ENCODE results near the gene CRYBA4. TPM values are rescaled to one million over a fixed set of nuclear protein-coding genes. Genes with fewer than 3 reads are reported as not detected.
A peak's percentile ranks its signal among the peaks of the same experiment; 100 is the strongest.

Gene CRYBA4
- total RNA-seq = not detected

DNA sequence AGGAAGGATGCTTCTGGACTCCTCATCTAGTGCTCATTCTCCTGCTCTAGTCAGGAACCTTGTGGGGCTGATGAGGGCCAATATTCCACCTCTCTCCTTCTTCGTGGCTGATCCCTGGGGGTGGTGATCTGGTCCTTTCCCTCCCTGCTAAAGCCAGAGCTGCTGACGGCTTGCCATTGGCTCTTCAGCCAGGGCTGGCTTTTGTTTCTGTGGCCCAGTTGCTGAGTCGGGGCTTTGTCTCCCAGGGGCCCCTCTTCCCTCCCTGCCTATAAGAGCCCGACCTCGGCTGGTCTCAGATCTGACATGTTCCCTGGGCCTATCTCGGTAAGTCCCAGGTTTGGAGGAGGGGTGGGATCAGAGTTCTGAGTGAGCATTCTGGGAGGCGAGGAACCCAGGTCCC lies at the start of gene CRYBA4:
TSS of gene CRYBA4 (plus strand) at position 301 of the 400 bp plus-strand sequence. CDS start 634 bp downstream, outside the sequence.
- DNase-seq (ENCODE audit: low spot score in 2 of 2) = no peak
- Histone ChIP-seq H3K27me3 (no peaks in the 10 kb centered on the region), H3K9me3 (no peaks in the 10 kb centered on the region), H3K27ac (no peak within 1 kb of the TSS), H3K4me3 (no peak within 1 kb of the TSS), H3K4me1 (peaks cover 6% of the 10 kb centered on the region), H3K36me3 (no peaks in the 10 kb centered on the region)
- 68% methylated on average over 7 of the region's 7 CpGs for WGBS
- no peak for TF ChIP-seq POLR2AphosphoS5 (IDR thresholded peaks at IDR 0.05)
- no peak for TF ChIP-seq EP300 (IDR thresholded peaks at IDR 0.05)
- TF ChIP-seq, protein P1, sequence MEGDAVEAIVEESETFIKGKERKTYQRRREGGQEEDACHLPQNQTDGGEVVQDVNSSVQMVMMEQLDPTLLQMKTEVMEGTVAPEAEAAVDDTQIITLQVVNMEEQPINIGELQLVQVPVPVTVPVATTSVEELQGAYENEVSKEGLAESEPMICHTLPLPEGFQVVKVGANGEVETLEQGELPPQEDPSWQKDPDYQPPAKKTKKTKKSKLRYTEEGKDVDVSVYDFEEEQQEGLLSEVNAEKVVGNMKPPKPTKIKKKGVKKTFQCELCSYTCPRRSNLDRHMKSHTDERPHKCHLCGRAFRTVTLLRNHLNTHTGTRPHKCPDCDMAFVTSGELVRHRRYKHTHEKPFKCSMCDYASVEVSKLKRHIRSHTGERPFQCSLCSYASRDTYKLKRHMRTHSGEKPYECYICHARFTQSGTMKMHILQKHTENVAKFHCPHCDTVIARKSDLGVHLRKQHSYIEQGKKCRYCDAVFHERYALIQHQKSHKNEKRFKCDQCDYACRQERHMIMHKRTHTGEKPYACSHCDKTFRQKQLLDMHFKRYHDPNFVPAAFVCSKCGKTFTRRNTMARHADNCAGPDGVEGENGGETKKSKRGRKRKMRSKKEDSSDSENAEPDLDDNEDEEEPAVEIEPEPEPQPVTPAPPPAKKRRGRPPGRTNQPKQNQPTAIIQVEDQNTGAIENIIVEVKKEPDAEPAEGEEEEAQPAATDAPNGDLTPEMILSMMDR (IDR thresholded peaks at IDR 0.05) = no peak
- no peak for TF ChIP-seq POLR2A (IDR thresholded peaks at IDR 0.05)

DNA sequence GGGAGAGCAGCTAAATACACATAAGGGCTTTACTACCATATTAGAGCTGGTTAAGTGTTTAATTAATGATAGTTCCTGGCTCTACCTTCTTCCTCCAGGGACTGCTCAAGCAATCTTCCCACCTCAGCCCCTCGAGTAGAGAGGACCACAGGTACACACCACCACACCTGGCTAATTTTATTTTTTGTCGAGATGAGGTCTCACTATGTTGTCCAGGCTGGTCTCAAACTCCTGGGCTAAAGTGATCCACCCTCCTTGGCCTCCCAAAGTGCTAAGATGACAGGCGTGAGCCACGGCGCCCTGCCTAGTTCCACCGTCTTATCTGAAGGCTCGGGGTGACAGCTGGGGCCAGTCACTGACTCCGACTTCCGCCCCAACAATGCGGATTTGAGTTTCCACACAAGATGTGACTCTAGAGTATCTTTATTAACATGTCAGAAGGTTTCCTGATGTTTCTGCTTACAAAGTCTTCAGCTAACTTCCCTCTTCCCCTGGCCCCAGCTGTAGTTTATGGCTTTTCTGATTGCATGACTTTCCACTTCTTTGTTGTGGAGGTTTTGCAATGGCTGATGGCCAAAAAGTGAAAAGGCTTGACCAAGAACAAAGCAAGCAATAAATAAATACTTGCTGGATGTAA lies 48.6 kb upstream of the CRYBA4 start:
- no peak for DNase-seq (ENCODE audit: low spot score in 2 of 2)

DNA sequence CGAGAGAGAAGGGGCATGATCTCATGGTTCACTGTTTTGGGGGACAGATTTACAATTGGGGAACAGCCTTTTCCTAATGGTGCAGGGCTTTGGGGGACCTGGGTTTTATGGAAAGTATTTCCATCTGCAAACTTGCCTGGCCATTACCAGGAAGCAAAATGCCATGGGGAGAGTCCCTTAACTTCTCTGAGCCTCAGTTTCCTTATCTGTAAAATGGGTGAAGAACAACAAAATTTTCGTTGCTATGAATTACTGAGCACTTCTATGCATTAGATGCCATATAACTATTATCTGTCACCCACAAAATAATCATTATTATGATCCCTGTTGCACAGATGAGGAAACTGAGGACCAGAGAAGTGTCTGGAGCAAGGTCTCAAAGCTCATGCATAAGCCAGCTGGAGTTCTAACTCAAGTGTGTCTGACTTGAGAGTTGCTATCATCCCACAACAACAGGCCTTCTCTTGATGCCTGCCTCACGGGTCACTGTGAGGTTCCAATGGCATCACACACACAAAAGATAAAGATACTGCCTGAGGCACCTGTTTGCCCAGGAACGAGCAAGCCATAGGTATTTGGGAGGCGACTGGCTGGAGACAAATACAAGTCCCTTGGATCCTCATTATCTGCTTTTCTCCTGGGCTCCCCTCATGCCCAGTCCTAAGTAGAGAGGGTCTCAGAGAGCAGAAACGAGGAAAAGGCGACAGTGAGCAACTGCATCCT lies 47.6 kb upstream of the CRYBA4 start:
- no peaks in the 10 kb centered on the region for H3K27me3 ChIP-seq
- peak overlapping the region; percentile 11 for H3K27ac ChIP-seq
- DNase-seq (ENCODE audit: low spot score in 2 of 2) = no peak
- no peak overlapping the region for H3K4me3 ChIP-seq
- no peaks in the 10 kb centered on the region for H3K9me3 ChIP-seq
- H3K36me3 ChIP-seq = no peaks in the 10 kb centered on the region
- 78% methylated on average over 6 of the region's 7 CpGs for WGBS
- TF ChIP-seq EP300 (IDR thresholded peaks at IDR 0.05) = no peak
- TF ChIP-seq POLR2AphosphoS5 (IDR thresholded peaks at IDR 0.05) = no peak
- TF ChIP-seq, protein P1 (IDR thresholded peaks at IDR 0.05) = no peak
- TF ChIP-seq POLR2A (IDR thresholded peaks at IDR 0.05) = no peak
- H3K4me1 ChIP-seq = peaks cover 11% of the 10 kb centered on the region

More for the DNA sequence above, 48.6 kb upstream of the CRYBA4 start:
- H3K9me3 ChIP-seq = no peaks in the 10 kb centered on the region
- no peaks in the 10 kb centered on the region for H3K36me3 ChIP-seq
- H3K27ac ChIP-seq = no peak overlapping the region
- WGBS = 67% methylated on average over 10 of the region's 10 CpGs
- no peak overlapping the region for H3K4me3 ChIP-seq
- TF ChIP-seq EP300 (IDR thresholded peaks at IDR 0.05) = no peak
- H3K4me1 ChIP-seq = peaks cover 16% of the 10 kb centered on the region
- no peaks in the 10 kb centered on the region for H3K27me3 ChIP-seq

DNA sequence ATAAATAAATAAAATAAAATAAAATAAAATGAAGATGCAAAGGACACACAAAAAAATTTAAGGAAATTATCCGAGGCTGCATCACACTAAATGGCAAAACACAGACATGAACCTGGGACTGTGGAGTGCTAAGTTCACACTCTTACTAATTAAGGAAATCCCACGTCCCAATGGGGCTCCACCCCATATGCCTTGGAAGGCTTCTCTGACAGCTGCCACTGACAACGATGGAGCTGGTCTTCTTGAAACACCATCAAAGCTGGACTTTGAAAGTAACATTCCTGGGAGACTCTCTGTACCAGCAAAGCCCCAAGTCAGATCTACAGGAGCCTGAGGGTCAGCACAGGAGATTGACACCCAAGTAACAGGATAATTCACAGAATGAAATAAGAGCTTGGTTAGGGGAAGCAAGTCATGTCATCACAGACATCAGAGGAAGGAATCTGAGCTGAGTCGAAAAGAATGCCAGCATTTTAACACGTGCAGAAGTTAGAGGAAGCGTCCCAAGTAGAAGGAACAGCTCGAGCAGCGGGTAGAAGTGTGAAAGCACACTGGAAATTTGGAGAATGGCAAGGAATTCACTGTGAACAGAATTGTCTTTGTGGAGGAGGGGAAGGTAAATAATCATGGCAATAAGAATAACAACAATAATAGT lies 45.6 kb upstream of the CRYBA4 start:
- Histone ChIP-seq H3K4me1 (peaks cover 13% of the 10 kb centered on the region), H3K27ac (no peak overlapping the region), H3K4me3 (no peak overlapping the region), H3K9me3 (no peaks in the 10 kb centered on the region), H3K27me3 (no peaks in the 10 kb centered on the region), H3K36me3 (no peaks in the 10 kb centered on the region)
- TF ChIP-seq EP300 (IDR thresholded peaks at IDR 0.05) = no peak
- TF ChIP-seq POLR2A (IDR thresholded peaks at IDR 0.05) = no peak
- no peak for TF ChIP-seq POLR2AphosphoS5 (IDR thresholded peaks at IDR 0.05)
- TF ChIP-seq, protein P1 (IDR thresholded peaks at IDR 0.05) = no peak
- WGBS = 47% methylated on average over 8 of the region's 8 CpGs
- DNase-seq (ENCODE audit: low spot score in 2 of 2) = no peak

DNA sequence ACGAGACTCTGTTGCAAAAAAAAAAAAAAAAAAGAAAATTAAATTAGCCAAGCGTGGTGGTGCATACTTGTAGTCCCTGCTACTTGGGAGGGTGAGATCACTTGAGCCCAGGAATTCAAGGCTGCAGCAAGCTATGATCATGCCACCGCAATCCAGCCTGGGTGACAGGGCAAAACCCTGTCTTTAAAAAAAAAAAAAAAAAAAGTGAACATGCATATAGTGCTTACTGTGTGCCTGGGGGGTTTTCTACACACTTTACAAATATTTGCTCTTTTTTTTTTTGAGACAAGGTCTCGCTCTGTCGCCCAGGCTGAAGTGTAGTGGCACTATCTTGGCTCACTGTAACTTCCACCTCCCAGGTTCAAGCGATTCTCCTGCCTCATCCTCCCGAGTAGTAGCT lies 44.7 kb upstream of the CRYBA4 start:
- TF ChIP-seq POLR2A (IDR thresholded peaks at IDR 0.05) = no peak
- TF ChIP-seq, protein P1 (IDR thresholded peaks at IDR 0.05) = no peak
- no peak for TF ChIP-seq EP300 (IDR thresholded peaks at IDR 0.05)
- TF ChIP-seq POLR2AphosphoS5 (IDR thresholded peaks at IDR 0.05) = no peak
- Histone ChIP-seq H3K4me1 (peaks cover 13% of the 10 kb centered on the region), H3K36me3 (peaks cover 3% of the 10 kb centered on the region), H3K4me3 (no peak overlapping the region), H3K27me3 (no peaks in the 10 kb centered on the region), H3K27ac (no peak overlapping the region), H3K9me3 (no peaks in the 10 kb centered on the region)
- DNase-seq (ENCODE audit: low spot score in 2 of 2) = no peak
- 94% methylated on average over 7 of the region's 7 CpGs for WGBS
